ENCODE results near the gene ZCCHC4. TPM values are rescaled to one million over a fixed set of nuclear protein-coding genes. Genes with fewer than 3 reads are reported as not detected.
A peak's percentile ranks its signal among the peaks of the same experiment; 100 is the strongest.

The ZCCHC4 gene
- total RNA-seq, 1 experiment from 2014 or later, result 12.3 TPM

DNA sequence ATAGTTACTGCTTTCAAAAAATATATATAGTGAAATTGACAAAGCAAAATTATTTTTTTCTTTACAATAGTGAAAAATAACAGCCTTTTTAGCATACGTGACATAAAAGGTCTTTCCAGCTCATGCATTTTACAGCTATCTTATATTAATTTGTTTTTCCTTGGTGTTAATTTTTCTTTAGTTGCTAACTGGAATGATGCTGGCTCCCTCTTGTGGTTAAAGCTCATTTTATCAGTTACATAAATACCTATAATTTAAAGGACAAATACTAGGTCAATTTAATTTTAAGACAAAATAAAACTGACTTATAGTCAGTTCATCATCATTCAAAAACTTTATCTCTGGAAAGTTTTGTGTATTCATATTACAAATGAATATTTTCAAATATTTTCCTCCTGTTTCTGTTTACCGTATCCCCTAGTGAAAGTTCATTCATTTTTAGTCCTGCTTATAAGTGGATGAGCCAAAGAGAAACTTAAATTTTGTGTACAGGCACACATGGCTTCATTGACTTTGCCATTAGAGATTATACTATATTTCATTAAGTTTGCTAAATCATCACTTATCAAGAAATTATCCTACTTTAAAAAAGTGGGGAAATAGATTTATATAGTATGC, 54.5 kb downstream of the ZCCHC4 start:
- DNase-seq (ENCODE audit: low read depth, low spot score), result no peak
- Histone ChIP-seq H3K79me2 (ENCODE audit: insufficient read depth, low read length) (no peaks in the 10 kb centered on the region), H3K4me3 (replicated peaks in 1 of 2; ENCODE audit: low read depth in 1 of 2, low read length in 2 of 2) (no peak overlapping the region), H3K4me1 (ENCODE audit: control insufficient read depth in 1 of 2, insufficient read depth in 2 of 2, low read length in 2 of 2) (no peaks in the 10 kb centered on the region), H3K9me2 (ENCODE audit: insufficient read depth) (no peaks in the 10 kb centered on the region), H3K36me3 (ENCODE audit: control insufficient read depth in 1 of 2, insufficient read depth in 2 of 2, low read length in 2 of 2) (no peaks in the 10 kb centered on the region), H3K4me2 (ENCODE audit: low read length) (no peak overlapping the region), H2AFZ (ENCODE audit: low read depth, low read length, poor library complexity, severe bottlenecking) (no peak overlapping the region), H4K20me1 (ENCODE audit: insufficient read depth) (no peaks in the 10 kb centered on the region), H3K27ac (ENCODE audit: low read depth, low read length) (no peak overlapping the region), H3K9ac (ENCODE audit: low read length) (no peak overlapping the region), H3K27me3 (ENCODE audit: insufficient read depth, low read length) (no peaks in the 10 kb centered on the region), H3K9me3 (ENCODE audit: control insufficient read depth in 1 of 2, insufficient read depth in 1 of 2, low read depth in 1 of 2, low read length in 2 of 2) (no peaks in the 10 kb centered on the region)
- TF ChIP-seq POLR2A (IDR thresholded peaks at IDR 0.05; ENCODE audit: borderline replicate concordance, extremely low read depth, insufficient read depth, insufficient read length) (no peak), EZH2phosphoT487 (IDR thresholded peaks at IDR 0.05; ENCODE audit: borderline replicate concordance) (no peak), POLR2AphosphoS5 (IDR thresholded peaks at IDR 0.05; ENCODE audit: low read depth, low read length) (no peak), YY1 (IDR thresholded peaks at IDR 0.05; ENCODE audit: extremely low read depth, insufficient replicate concordance, low read depth, low read length) (no peak), SRF (IDR thresholded peaks at IDR 0.05; ENCODE audit: low read depth) (no peak), EGR1 (IDR thresholded peaks at IDR 0.05; ENCODE audit: low read depth) (no peak), ZFX (IDR thresholded peaks at IDR 0.05) (no peak), RAD21 (IDR thresholded peaks at IDR 0.05; ENCODE audit: low read depth) (peak; percentile 77)
- TF ChIP-seq, protein P1, sequence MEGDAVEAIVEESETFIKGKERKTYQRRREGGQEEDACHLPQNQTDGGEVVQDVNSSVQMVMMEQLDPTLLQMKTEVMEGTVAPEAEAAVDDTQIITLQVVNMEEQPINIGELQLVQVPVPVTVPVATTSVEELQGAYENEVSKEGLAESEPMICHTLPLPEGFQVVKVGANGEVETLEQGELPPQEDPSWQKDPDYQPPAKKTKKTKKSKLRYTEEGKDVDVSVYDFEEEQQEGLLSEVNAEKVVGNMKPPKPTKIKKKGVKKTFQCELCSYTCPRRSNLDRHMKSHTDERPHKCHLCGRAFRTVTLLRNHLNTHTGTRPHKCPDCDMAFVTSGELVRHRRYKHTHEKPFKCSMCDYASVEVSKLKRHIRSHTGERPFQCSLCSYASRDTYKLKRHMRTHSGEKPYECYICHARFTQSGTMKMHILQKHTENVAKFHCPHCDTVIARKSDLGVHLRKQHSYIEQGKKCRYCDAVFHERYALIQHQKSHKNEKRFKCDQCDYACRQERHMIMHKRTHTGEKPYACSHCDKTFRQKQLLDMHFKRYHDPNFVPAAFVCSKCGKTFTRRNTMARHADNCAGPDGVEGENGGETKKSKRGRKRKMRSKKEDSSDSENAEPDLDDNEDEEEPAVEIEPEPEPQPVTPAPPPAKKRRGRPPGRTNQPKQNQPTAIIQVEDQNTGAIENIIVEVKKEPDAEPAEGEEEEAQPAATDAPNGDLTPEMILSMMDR (IDR thresholded peaks at IDR 0.05 in 2 of 3, conservative IDR thresholded peaks at IDR 0.05 in 1 of 3; ENCODE audit: borderline replicate concordance in 1 of 3, insufficient read depth in 1 of 3, low read depth in 2 of 3, low read length in 2 of 3), result peak; percentile 55 to 72 (median 69); a peak in 5 of 6 replicates
- TF ChIP-seq, protein P2, sequence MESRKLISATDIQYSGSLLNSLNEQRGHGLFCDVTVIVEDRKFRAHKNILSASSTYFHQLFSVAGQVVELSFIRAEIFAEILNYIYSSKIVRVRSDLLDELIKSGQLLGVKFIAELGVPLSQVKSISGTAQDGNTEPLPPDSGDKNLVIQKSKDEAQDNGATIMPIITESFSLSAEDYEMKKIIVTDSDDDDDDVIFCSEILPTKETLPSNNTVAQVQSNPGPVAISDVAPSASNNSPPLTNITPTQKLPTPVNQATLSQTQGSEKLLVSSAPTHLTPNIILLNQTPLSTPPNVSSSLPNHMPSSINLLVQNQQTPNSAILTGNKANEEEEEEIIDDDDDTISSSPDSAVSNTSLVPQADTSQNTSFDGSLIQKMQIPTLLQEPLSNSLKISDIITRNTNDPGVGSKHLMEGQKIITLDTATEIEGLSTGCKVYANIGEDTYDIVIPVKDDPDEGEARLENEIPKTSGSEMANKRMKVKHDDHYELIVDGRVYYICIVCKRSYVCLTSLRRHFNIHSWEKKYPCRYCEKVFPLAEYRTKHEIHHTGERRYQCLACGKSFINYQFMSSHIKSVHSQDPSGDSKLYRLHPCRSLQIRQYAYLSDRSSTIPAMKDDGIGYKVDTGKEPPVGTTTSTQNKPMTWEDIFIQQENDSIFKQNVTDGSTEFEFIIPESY (IDR thresholded peaks at IDR 0.05; ENCODE audit: extremely low read depth, insufficient replicate concordance, low read length), result no peak
- CTCF ChIA-PET, result interaction anchor here (0.6 to 4.7 kb wide), 23 partner anchors 9 to 1097 kb away, joined by 3 to 46 read pairs (median 3); partner anchors contain the start of genes ANAPC4, SEPSECS and ZCCHC4
- RAD21 ChIA-PET (ENCODE audit: low non-redundant PET in 1 of 2, low total read pairs in 2 of 2, uncharacterized antibody in 2 of 2, unreplicated experiment in 2 of 2), result interaction anchor here (1.4 to 1.6 kb wide), 2 partner anchors 55 to 387 kb away, joined by 3 to 6 read pairs; no protein-coding TSS in a partner anchor
- intact Hi-C loops (cut with micrococcal nuclease), result loop anchor here (1.0 kb wide), 2 partner anchors 187 to 387 kb away; no protein-coding TSS in a partner anchor
- BruUV-seq (replicated peaks), result no TSS peak
- POLR2A ChIA-PET, result interaction anchor here (0.7 kb wide), 1 partner anchor 55 kb away, joined by 3 read pairs; the partner anchor contains the start of gene ZCCHC4
- no peak for ATAC-seq
